HepG2 (cell line): ENCODE measurements around the gene LRRC8E. TPM values are rescaled to one million over a fixed set of nuclear protein-coding genes. Genes with fewer than 3 reads are reported as not detected.

Source experiments
- ARID2 ChIP-seq: sonication (generic); formaldehyde crosslinking; IDR thresholded peaks from 2 replicates; pipeline ENCODE4 v1.8.1; 2022; ENCODE audit warnings: mild to moderate bottlenecking, missing genetic modification reagents, borderline replicate concordance
- CBX2 ChIP-seq, 2 experiments: fragments of 200-600 bp in 1 of 2; sonication (generic); formaldehyde crosslinking in 1 of 2; IDR thresholded peaks; 2 replicates each; pipeline versions ENCODE4 v1.7.0 to v1.8.1; 2018 to 2022; ENCODE audit warnings: low read depth in 2 of 2, low read length in 1 of 2, mild to moderate bottlenecking in 1 of 2, missing genetic modification reagents in 1 of 2
- IRX3 ChIP-seq: sonication (generic); formaldehyde crosslinking; IDR thresholded peaks from 2 replicates; pipeline ENCODE4 v1.8.1; 2023; ENCODE audit warnings: mild to moderate bottlenecking, low read depth, missing genetic modification reagents, borderline replicate concordance
- NAIF1 ChIP-seq: sonication (generic); formaldehyde crosslinking; IDR thresholded peaks from 2 replicates; pipeline ENCODE4 v1.5.0; 2020; ENCODE audit warnings: mild to moderate bottlenecking, missing genetic modification reagents, borderline replicate concordance
- POGZ ChIP-seq: sonication (generic); formaldehyde crosslinking; IDR thresholded peaks from 2 replicates; pipeline ENCODE4 v1.4.0; 2020; ENCODE audit warnings: mild to moderate bottlenecking, missing genetic modification reagents
- ZBTB40 ChIP-seq, 2 experiments: fragments of 450-650 bp in 1 of 2; sonication (generic) in 1 of 2; formaldehyde crosslinking in 1 of 2; IDR thresholded peaks; 2 replicates each; pipeline versions ENCODE4 v1.6.1 to v1.8.0; 2016 to 2022; ENCODE audit warnings: antibody characterized with exemption in 1 of 2, mild to moderate bottlenecking in 1 of 2, missing genetic modification reagents in 1 of 2
- ZMYM2 ChIP-seq: sonication (generic); formaldehyde crosslinking; IDR thresholded peaks from 2 replicates; pipeline ENCODE4 v1.8.0; 2022; ENCODE audit warnings: mild to moderate bottlenecking, missing genetic modification reagents
- polyA plus RNA-seq, 8 experiments: library from polyadenylated mRNA; depleted of rRNA in 3 of 8; stranded (reverse) in 7 of 8; unstranded in 1 of 8; fragments of >200 nt; fragmentation: Illumina TruSeq in 4 of 8; extraction: Trizol in 4 of 8; gene quantifications; 2 replicates each; pipeline versions ENCODE4 v1.2.1 to v1.2.3, GENCODE V29; 2011 to 2016; ENCODE audit warnings: low read depth in 4 of 8, missing spikeins in 1 of 8, mixed read lengths in 1 of 8; ENCODE audit not compliant: insufficient read depth in 1 of 8
- total RNA-seq, 5 experiments: library from RNA; depleted of rRNA; stranded (reverse); fragments of >200 nt; fragmentation: Illumina TruSeq; extraction: Trizol; gene quantifications; 2 replicates each; pipeline ENCODE4 v1.2.3, GENCODE V29; 2016; ENCODE audit warnings: low read depth in 1 of 5
- TF ChIP-seq, protein P1 (sequence below): sonication (generic); IDR thresholded peaks from 2 replicates; pipeline ENCODE4 v1.6.1; 2016; ENCODE audit warnings: low read depth, borderline replicate concordance
- TF ChIP-seq, protein P2 (sequence below): sonication (generic); formaldehyde crosslinking; IDR thresholded peaks from 2 replicates; pipeline ENCODE4 v1.8.1; 2023; ENCODE audit warnings: mild to moderate bottlenecking, moderate library complexity, missing genetic modification reagents

Gene LRRC8E
- total and polyA plus RNA-seq, 2 of the 13 experiments (the other 11 are each of a cell fraction or from before 2014, with no cell fraction given) = 8.0 to 10.3 TPM

DNA sequence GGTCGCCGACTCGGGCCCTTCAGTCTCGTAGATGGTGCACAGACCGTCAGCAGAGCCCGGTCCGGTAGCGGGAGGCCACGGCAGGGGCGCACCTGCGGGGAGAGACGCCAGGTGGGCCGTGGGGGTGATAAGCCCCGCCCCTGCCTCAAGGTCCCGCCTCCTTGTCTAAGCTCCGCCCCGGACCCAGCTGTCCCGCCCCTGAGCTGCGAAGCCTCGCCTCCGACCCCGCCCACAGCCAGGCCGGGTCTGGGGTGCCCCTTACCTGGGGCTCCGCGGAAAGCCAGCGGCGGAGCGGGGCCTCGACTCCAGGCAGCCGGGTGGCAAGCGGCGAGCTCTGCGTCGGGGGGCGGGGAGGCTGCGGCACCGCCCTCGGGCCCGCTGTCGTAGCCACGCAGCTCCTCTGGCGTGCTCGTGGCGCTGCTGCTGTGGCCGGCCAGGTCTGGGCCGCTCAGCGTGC lies 18.8 kb upstream of the LRRC8E start (continued):
- TF ChIP-seq POGZ (no peak; the same call in 1 of the 2 replicates), NAIF1 (CRISPR knock-in tag) (no peak), ARID2 (no peak), IRX3 (CRISPR knock-in tag) (0 out of 2 replicates have a peak, but pooled peaks have one; percentile 62), ZMYM2 (CRISPR knock-in tag) (no peak), ZBTB40 (IDR thresholded peaks at IDR 0.05) (no peak), ZBTB40 (CRISPR knock-in tag; IDR thresholded peaks at IDR 0.05) (no peak), CBX2 (IDR thresholded peaks at IDR 0.05; ENCODE audit: low read depth, low read length) (no peak), CBX2 (CRISPR knock-in tag; IDR thresholded peaks at IDR 0.05; ENCODE audit: low read depth) (no peak)
- TF ChIP-seq, protein P1, sequence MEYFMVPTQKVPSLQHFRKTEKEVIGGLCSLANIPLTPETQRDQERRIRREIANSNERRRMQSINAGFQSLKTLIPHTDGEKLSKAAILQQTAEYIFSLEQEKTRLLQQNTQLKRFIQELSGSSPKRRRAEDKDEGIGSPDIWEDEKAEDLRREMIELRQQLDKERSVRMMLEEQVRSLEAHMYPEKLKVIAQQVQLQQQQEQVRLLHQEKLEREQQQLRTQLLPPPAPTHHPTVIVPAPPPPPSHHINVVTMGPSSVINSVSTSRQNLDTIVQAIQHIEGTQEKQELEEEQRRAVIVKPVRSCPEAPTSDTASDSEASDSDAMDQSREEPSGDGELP = 0 out of 2 replicates have a peak, but pooled peaks have one; percentile 20
- TF ChIP-seq, protein P2, sequence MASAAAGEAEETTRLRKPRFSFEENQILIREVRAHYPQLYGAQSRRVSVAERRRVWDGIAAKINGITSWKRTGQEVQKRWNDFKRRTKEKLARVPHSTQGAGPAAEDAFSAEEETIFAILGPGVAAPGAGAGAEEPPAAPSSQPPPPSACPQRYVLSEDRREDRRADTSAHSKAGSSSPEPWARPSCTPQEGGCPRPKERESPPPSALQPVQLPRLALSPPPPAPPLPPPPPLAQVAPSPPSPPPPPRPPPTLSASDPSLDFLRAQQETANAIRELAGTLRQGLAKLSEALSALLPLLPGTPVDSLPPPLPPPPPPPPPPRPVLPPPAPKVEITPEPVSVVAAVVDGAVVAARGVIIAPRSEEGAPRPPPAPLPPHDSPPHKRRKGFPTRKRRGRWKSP = 0 out of 2 replicates have a peak, but pooled peaks have one; percentile 11
